ENCODE data around the gene CCDC12. TPM values are rescaled to one million over a fixed set of nuclear protein-coding genes. Genes with fewer than 3 reads are reported as not detected.

The CCDC12 gene
- total RNA-seq, 1 donor from 2014 or later, result 62.5 TPM

GRCh38 chr3:46942481-46943236 is 33.9 kb downstream of the CCDC12 start:
- intact Hi-C loops (cut with micrococcal nuclease), result no loop called here

DNA sequence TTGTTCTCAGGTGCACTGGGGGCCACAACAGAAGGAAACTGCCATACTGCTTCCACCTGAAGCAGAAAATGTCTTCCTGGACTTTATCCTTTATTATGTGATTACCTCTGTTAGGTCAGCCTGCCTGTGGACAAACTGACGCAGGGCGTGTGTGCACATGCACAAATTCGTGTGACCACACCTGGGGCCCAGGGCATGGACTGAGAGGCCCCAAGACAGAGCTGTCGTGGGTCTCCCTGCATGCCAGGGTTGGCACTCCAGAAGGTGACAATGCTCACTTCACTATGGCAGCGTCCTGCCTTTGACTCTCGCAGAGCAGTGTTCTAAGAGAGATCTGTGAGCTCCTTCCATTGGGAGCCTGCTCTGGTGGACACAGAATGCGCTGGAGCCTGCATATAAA is 34.5 kb downstream of the CCDC12 start:
- intact Hi-C loops (cut with micrococcal nuclease), result no loop called here

DNA sequence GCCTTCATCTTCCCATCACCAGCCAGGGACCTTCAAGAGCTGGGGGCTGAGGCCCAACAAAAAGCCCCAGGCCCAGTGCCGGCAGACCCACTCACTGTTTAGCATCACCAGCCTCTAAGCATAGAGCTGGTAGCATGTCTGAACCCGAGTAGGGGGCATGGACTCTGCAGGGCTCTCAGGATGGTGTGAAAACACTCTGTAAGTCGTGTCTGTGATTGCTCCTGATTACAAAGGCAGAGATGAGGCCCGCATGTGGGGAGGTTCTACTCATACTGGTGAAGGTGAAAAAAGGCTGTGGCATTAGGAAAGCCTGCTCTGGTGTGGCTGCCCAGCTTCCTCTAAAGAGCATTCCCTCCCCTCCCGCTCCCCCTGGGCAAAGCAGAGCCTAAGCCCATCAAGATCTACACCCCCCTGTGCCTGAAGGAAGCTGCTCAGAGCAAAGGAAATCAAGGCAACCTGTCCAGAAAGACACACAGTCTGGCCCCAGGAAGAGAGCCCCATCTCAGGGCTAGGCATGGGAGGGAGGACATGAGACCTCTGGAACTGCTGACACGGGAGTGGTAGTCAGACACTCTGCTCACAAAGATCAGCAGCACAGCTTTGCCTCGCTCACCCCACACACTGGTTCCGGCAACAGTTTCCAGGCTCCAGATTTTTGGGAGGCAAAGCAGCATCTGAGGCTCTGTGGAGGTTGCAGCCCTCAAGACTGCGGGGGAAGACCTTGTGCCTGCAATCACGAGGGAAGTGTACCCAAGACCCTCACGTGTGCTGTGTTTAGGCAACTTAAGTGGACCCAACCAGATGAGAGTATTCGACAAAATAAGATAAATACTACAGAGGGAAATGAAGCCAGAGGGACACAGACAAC is 36.7 kb downstream of the CCDC12 start:
- intact Hi-C loops (cut with micrococcal nuclease), result no loop called here

DNA sequence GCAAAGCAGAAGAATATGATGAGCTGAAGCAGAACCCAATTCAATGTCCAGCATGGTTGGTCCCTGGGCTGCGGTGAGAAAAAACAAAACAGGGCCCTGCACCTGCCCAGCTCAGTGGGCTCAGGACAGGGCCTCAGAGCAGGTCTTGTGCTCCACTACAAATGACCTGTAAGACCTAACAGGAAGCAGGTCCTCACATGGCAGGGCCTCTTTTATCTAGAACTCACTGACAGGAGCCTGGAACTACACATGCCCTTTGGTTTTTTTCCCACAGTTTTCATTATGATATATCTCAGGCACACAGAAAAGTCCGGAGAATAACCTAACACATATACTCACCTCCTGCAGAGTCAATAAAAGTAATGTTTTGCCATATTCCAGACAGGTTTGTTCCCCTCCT is 38.4 kb downstream of the CCDC12 start:
- intact Hi-C loops (cut with micrococcal nuclease), result no loop called here

DNA sequence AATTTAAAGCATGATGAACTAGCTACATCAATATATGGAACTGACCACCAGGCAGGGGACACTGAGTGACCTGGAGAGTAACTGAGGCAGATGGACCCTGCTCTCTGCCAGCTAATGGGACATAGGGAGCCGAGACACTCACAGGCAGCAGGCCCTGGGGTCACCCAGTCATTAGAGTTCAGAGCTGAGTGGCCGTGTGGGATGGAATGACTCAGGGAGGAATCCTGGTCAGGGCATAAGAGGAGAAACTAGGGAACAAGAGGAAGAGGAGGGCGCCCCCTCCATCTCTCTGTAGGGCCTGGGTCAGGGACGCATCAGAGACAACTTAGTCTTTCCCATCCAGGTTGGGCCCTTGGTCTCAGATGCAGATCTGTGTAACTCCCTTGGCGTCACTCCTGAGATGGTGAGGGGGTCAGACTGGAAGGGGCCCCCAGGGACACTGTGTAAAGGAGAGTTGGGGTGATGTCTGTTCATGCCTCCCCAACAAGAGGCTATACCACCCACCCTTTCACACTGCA is 39.8 kb downstream of the CCDC12 start:
- intact Hi-C loops (cut with micrococcal nuclease), result no loop called here

GRCh38 chr3:46935989-46936558 is 40.5 kb downstream of the CCDC12 start:
- intact Hi-C loops (cut with micrococcal nuclease), result no loop called here

GRCh38 chr3:46935168-46935858 is 41.2 kb downstream of the CCDC12 start:
- intact Hi-C loops (cut with micrococcal nuclease), result no loop called here

GRCh38 chr3:46934498-46935167 is 41.9 kb downstream of the CCDC12 start:
- intact Hi-C loops (cut with micrococcal nuclease), result no loop called here

DNA sequence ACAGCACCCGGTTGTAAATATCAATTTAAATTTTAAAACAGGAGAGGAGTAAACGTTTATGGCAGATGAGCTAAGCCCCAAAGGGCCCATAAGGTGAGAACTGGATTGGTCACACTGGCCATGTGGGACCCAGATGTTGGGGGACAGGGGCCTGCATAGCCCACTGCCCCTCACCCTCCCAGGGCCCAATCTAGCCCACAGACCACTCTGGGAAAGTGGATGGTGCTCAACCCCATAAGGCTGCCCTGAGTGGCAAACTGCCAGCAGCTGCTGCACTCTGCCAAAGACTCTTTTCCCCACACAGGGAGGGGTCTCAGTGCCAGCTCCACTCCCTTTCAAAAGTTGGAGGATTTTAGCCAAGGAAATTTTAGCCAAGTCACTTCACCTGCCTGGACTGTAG is 42.5 kb downstream of the CCDC12 start:
- intact Hi-C loops (cut with micrococcal nuclease), result no loop called here

GRCh38 chr3:46933261-46933660 is 43.3 kb downstream of the CCDC12 start:
- intact Hi-C loops (cut with micrococcal nuclease), result no loop called here

DNA sequence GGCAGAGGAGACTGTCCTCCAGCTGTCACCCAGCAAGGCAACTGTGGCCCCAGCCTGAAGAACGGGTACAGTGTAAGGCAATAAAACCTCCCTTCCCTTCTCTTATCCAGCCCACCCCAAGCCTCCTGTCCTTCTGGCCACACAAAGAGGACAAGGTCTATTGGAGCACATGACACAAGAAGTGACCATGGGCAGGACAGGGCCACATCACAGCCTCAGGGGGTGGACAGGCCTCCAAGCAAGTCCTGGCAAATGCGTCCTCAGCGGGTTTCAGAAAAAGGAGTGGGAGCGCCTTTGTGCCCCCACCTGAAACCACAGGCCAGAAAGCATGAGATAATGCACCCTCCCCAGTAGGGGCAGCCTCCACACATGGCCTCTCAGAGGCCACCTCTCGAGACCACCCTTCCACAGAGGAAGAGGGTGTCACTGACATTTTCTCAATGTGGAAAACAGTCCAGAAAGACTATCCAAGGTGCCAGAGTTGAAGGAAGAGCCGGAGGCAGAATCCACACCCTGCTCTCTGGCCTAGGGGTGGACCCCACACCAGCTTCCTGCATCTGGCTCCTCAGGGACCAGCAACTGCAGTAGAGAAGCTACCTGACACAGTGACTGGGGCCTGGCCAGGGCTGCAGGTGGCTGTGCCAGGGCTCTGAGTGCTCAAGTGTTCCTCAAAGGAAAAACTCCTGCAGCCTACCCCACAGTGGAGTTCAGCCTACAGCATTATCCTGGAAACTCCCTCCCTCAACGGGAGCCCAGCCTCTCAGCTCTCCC is 43.9 kb downstream of the CCDC12 start:
- intact Hi-C loops (cut with micrococcal nuclease), result no loop called here

GRCh38 chr3:46931631-46932331 is 44.8 kb downstream of the CCDC12 start:
- intact Hi-C loops (cut with micrococcal nuclease), result no loop called here

- intact Hi-C loops (cut with micrococcal nuclease), result no loop called here
These were observed 45.6 kb downstream of the CCDC12 start for GRCh38 chr3:46930945-46931403.

- intact Hi-C loops (cut with micrococcal nuclease), result no loop called here
These were observed 46.2 kb downstream of the CCDC12 start for GRCh38 chr3:46930166-46930944.

DNA sequence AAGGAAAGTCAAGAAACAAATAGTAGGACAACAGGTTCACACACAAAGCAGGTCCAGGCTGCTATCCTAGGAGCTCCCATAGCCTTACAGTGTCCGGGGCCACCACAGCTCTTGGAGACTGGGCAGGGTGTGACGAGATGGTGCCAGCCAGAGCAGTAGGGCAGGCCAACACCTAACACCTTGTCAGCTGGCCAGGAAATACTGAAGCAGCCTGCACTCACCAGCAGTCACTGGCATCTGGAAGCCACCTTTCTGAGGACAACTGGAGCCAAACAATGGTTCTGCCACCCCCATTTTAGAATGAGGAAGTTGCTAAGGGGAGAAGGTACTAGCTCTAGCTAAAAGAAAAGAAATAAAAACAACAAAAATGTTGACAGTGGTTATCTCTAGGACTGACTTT is 47.2 kb downstream of the CCDC12 start:
- intact Hi-C loops (cut with micrococcal nuclease), result loop anchor here (2.0 to 10.0 kb wide), 3 partner anchors 47 to 395 kb away; partner anchors contain the start of genes CCDC12 and SETD2

DNA sequence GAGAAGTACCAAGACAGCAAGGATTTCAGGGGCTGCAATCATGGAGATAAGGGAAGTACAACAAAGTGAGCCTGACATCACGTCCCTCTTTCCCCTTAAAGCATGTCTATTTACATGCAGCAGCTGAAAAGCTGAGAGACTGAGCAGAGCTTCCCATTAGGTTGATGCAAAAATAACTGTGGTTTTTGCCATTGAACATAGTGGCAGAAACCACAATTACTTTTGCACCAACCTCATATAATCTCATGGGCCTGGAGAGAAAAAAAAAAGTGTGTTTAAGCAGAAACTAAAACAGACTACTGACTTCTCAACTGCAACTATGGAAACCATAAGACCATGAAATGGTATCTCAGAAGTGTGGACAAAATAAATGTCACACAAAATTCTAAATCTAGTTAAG is 48.3 kb downstream of the CCDC12 start:
- intact Hi-C loops (cut with micrococcal nuclease), result loop anchor here (1.0 to 10.0 kb wide), 4 partner anchors 43 to 397 kb away; partner anchors contain the start of genes CCDC12 and SETD2

DNA sequence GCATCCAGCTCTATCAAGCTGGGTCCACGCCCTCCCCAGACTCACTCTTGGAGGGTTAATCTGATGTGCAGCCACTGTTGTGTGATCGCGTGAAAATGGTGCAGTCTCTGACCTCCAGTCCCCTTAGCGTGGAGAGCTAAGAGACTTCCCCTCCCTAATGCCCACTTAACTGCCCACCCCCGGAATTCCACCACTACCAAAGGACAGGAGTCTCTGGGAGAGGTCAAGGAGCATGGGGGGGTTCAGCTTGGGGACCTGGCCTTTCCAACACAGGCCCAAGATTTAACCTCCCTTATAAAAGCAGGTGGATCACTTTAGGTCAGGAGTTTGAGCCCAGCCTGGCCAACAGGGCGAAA is 48.8 kb downstream of the CCDC12 start:
- intact Hi-C loops (cut with micrococcal nuclease), result loop anchor here (1.0 to 10.0 kb wide), 5 partner anchors 21 to 397 kb away; partner anchors contain the start of genes CCDC12 and SETD2

Measured in T-helper 1 cell treated with Interleukin-12 subunit alpha and Interleukin-12 subunit beta and Interleukin-4 antibody, amounts not matched to agents 30 ng/mL and 1 ng/mL, for 36 hours (primary cell).